Psoas muscle (tissue), 8 donors: ENCODE data around the gene TESK2. TPM values are rescaled to one million over a fixed set of nuclear protein-coding genes. Genes with fewer than 3 reads are reported as not detected.

ENCODE experiments used
- ATAC-seq, 4 donors: fragments of 200-7000 bp; cut with Tn5 transposase; one replicate each; pipeline ENCODE4 v1.9.1; 2020; ENCODE audit warnings: moderate library complexity in 3 of 4, mild to moderate bottlenecking in 2 of 4
- DNase-seq, 2 donors: peaks; one replicate each; pipeline ENCODE4 v3.0.0-alpha.2; 2020
- H3K27ac ChIP-seq: fragments of 200-600 bp; one replicate; pipeline ENCODE4 v1.8.0; 2022
- H3K27me3 ChIP-seq, 3 donors: fragments of 200-600 bp in 1 of 3; one replicate each; pipeline versions ENCODE4 v1.6.1 to v1.8.0; 2013 to 2022; ENCODE audit warnings: low read length in 2 of 3, mild to moderate bottlenecking in 2 of 3, moderate library complexity in 1 of 3; ENCODE audit not compliant: insufficient read depth in 3 of 3
- H3K36me3 ChIP-seq, 2 donors: fragments of 200-600 bp in 1 of 2; one replicate each; pipeline versions ENCODE4 v1.6.1 to v1.8.0; 2013 to 2022; ENCODE audit warnings: low read depth in 1 of 2, mild to moderate bottlenecking in 1 of 2, moderate library complexity in 1 of 2; ENCODE audit not compliant: insufficient read depth in 1 of 2
- H3K4me1 ChIP-seq: fragments of 200-600 bp; one replicate; pipeline ENCODE4 v1.8.0; 2022
- H3K4me3 ChIP-seq: fragments of 200-600 bp; one replicate; pipeline ENCODE4 v1.8.0; 2022; ENCODE audit warnings: mild to moderate bottlenecking
- H3K9me3 ChIP-seq: fragments of 200-600 bp; one replicate; pipeline ENCODE4 v1.8.0; 2022
- CTCF ChIP-seq: fragments of 200-600 bp; IDR thresholded peaks from one replicate; pipeline ENCODE4 v1.8.0; 2022; ENCODE audit warnings: antibody characterized with exemption
- WGBS, 3 donors: extraction: QIAGEN DNeasy Blood & Tissue Kit; methylation state at CpG; one replicate each; pipeline versions ENCODE4 v1.1.6 to v1.1.7; 2013; 5-methylcytosine and 5-hydroxymethylcytosine counted together
- intact Hi-C, 2 donors: fragments of 100-400 bp; cut with DNase I; formaldehyde crosslinking; loops; one replicate each; pipeline versions ENCODE4 v1.11.0 to v1.14.2; 2022
- polyA plus RNA-seq, 3 donors: library from polyadenylated mRNA; stranded (reverse); fragments of 200-250 nt; gene quantifications; one replicate each; pipeline ENCODE4 v1.2.3, GENCODE V29; 2013
- total RNA-seq, 4 donors: library from RNA; stranded (reverse); fragmentation: NEBNext Ultra II Directional in 2 of 4; extraction: Animal tissue kit (Norgen Biotek cat#: 25700) in 2 of 4; gene quantifications; one replicate each; pipeline versions ENCODE4 v1.2.1 to v1.2.4, GENCODE V29; 2021 to 2023
- donor health status: healthy with polysubstance abuse.
- donor health status: DM: no; HTN: no; CAD: no; lungs with moderate emphysema.
- donor health status: Bipolar disorder and iron deficiency.
- donor health status: healthy.
- donor health status: DM: yes; HTN: yes; CAD: no.
- donor health status: DM: no; HTN: no; CAD: no.
- donor health status: DM: no; HTN: no; CAD: no.
- donor health status: DM: yes; HTN: yes; CAD: no.

TESK2 gene
- total and polyA plus RNA-seq, 7 donors = 0.73 to 5.0 (median 2.2) TPM

GRCh38 chr1:45448357-45448756, 42.6 kb downstream of the TESK2 start:
- DNase-seq (no peak), ATAC-seq (no peak)
- 90 to 95% (median 93%) methylated on average over 3 of the region's 3 CpGs for WGBS, 3 donors
- no peak for TF ChIP-seq CTCF
- H3K36me3 ChIP-seq = no peaks in the 10 kb centered on the region
- intact Hi-C loops = no loop called here
- no peak overlapping the region for H3K27ac ChIP-seq
- H3K4me1 ChIP-seq = no peaks in the 10 kb centered on the region
- no peaks in the 10 kb centered on the region for H3K27me3 ChIP-seq
- H3K9me3 ChIP-seq = no peaks in the 10 kb centered on the region
- H3K4me3 ChIP-seq = no peak overlapping the region

- 89% methylated on average over 1 of the region's 1 CpG for whole genome bisulfite sequencing, 3 donors
- DNase-seq (no peak), ATAC-seq (no peak)
- Histone ChIP-seq H3K27ac (no peak overlapping the region), H3K27me3 (no peaks in the 10 kb centered on the region), H3K4me3 (no peak overlapping the region), H3K36me3 (no peaks in the 10 kb centered on the region), H3K4me1 (peaks cover 3% of the 10 kb centered on the region), H3K9me3 (no peaks in the 10 kb centered on the region)
- intact Hi-C loops = no loop called here
- TF ChIP-seq CTCF = no peak
These were observed 43.9 kb downstream of the TESK2 start for GRCh38 chr1:45446950-45447672.

- intact Hi-C loops = no loop called here
- ATAC-seq = no peak
These were observed 44.4 kb downstream of the TESK2 start for GRCh38 chr1:45446530-45446929.

GRCh38 chr1:45444609-45445131, 46.3 kb downstream of the TESK2 start:
- Histone ChIP-seq H3K27ac (no peak overlapping the region), H3K4me1 (peaks cover 3% of the 10 kb centered on the region), H3K9me3 (no peaks in the 10 kb centered on the region), H3K36me3 (no peaks in the 10 kb centered on the region), H3K27me3 (no peaks in the 10 kb centered on the region), H3K4me3 (no peak overlapping the region)
- ATAC-seq (no peak), DNase-seq (no peak)
- intact Hi-C loops = loop anchor here in 1 of 2 donors (5.0 kb wide), 1 partner anchor 43 kb away; no protein-coding TSS in a partner anchor
- TF ChIP-seq CTCF = no peak
- 89 to 93% (median 90%) methylated on average over 5 of the region's 5 CpGs for WGBS, 3 donors

More at GRCh38 chr1:45446530-45446929, 44.4 kb downstream of the TESK2 start:
- H3K9me3 ChIP-seq = no peaks in the 10 kb centered on the region
- no peak for DNase-seq
- no peak for TF ChIP-seq CTCF
- H3K27me3 ChIP-seq = no peaks in the 10 kb centered on the region
- H3K4me1 ChIP-seq = peaks cover 3% of the 10 kb centered on the region
- no peak overlapping the region for H3K4me3 ChIP-seq
- H3K36me3 ChIP-seq = no peaks in the 10 kb centered on the region
- no peak overlapping the region for H3K27ac ChIP-seq
- 95 to 100% (median 97%) methylated on average over 1 of the region's 1 CpG for WGBS, 3 donors
